Thyroid gland (tissue), 4 donors: ENCODE measurements around the gene EFNA3. TPM values are rescaled to one million over a fixed set of nuclear protein-coding genes. Genes with fewer than 3 reads are reported as not detected.

Experiments
- DNase-seq, 2 donors: peaks; one replicate each; pipeline ENCODE4 v3.0.0-alpha.2; 2019
- H3K27ac ChIP-seq, 3 donors: fragments of 200-600 bp; sonication (generic); 1 replicate in 2 of 3; 2 replicates in 1 of 3; pipeline ENCODE4 v1.5.1; 2016 to 2019; ENCODE audit warnings: mild to moderate bottlenecking in 1 of 3, moderate library complexity in 1 of 3
- H3K27me3 ChIP-seq: fragments of 200-600 bp; sonication (generic); one replicate; pipeline ENCODE4 v1.5.1; 2019
- H3K36me3 ChIP-seq, 2 donors: fragments of 200-600 bp; sonication (generic); one replicate each; pipeline ENCODE4 v1.5.1; 2016 to 2019
- H3K4me1 ChIP-seq, 2 donors: fragments of 200-600 bp; sonication (generic); one replicate each; pipeline ENCODE4 v1.5.1; 2017 to 2019
- H3K4me3 ChIP-seq, 3 donors: fragments of 200-600 bp; sonication (generic); replicated peaks in 1 of 3; 1 replicate in 2 of 3; 2 replicates in 1 of 3; pipeline ENCODE4 v1.5.1; 2016; ENCODE audit warnings: mild to moderate bottlenecking in 1 of 3
- H3K9me3 ChIP-seq: fragments of 200-600 bp; sonication (generic); one replicate; pipeline ENCODE4 v1.5.1; 2017
- POLR2A ChIP-seq, 2 donors: fragments of 450-650 bp; IDR thresholded peaks; one replicate each; pipeline ENCODE4 v1.6.1; 2017; ENCODE audit warnings: antibody characterized with exemption in 2 of 2, mild to moderate bottlenecking in 2 of 2, moderate library complexity in 1 of 2
- WGBS, 2 donors: methylation state at CpG; one replicate each; pipeline ENCODE4 v1.1.5; 2017; 5-methylcytosine and 5-hydroxymethylcytosine counted together
- intact Hi-C: fragments of 100-400 bp; cut with DNase I; formaldehyde crosslinking; loops from one replicate; pipeline ENCODE4 v1.15.1; 2023
- total RNA-seq, 4 donors: library from RNA; depleted of rRNA; stranded (reverse); fragments of >200 nt; gene quantifications; one replicate each; pipeline ENCODE4 v1.2.3, GENCODE V29; 2016
- TF ChIP-seq, protein P1 (sequence below), 6 experiments: fragments of 200-600 bp in 3 of 6; fragments of 450-650 bp in 3 of 6; sonication (generic) in 3 of 6; IDR thresholded peaks; one replicate each; pipeline ENCODE4 v1.5.1; 2016 to 2019; ENCODE audit warnings: antibody characterized with exemption in 6 of 6, mild to moderate bottlenecking in 2 of 6, inconsistent platforms in 1 of 6, moderate library complexity in 1 of 6

Gene EFNA3
- total RNA-seq, 4 donors from 2014 or later, result 1.2 to 2.9 (median 2.0) TPM

DNA sequence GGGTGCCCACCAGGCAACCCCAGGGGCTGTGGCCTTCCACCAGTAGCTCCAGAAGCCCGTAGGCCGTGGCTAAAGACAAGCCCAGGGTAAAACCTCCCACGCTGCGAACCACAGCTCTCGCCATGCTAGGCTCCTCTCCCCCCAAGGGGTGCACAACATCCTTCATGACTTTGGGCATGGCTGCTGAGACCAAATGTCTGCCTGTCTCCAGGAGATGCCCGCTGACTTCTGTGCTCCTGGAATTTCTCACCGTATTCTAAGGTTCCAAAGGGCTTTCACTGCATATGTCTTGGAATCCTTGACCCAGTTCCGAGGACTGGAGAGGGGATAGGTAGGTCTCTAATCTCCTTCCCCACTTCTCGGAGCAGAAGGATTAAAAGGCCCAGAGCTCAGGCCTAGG is 45.1 kb upstream of the EFNA3 start, which contains the start of the genes DCST1 and DCST2:
TSS of gene DCST1 (plus strand) at position 301 of the 400 bp plus-strand sequence. CDS start 213 bp downstream, outside the sequence.
TSS of gene DCST2 (minus strand) at position 258 of the 400 bp plus-strand sequence. CDS start at position 178, 80 bp downstream.
- intact Hi-C loops, result no loop called here
- H3K4me1 ChIP-seq, result peaks cover 0 to 9% of the 10 kb centered on the region in 2 donors
- 93 to 95% methylated on average over 8 to 9 of the region's 9 CpGs for WGBS, 2 donors

DNA sequence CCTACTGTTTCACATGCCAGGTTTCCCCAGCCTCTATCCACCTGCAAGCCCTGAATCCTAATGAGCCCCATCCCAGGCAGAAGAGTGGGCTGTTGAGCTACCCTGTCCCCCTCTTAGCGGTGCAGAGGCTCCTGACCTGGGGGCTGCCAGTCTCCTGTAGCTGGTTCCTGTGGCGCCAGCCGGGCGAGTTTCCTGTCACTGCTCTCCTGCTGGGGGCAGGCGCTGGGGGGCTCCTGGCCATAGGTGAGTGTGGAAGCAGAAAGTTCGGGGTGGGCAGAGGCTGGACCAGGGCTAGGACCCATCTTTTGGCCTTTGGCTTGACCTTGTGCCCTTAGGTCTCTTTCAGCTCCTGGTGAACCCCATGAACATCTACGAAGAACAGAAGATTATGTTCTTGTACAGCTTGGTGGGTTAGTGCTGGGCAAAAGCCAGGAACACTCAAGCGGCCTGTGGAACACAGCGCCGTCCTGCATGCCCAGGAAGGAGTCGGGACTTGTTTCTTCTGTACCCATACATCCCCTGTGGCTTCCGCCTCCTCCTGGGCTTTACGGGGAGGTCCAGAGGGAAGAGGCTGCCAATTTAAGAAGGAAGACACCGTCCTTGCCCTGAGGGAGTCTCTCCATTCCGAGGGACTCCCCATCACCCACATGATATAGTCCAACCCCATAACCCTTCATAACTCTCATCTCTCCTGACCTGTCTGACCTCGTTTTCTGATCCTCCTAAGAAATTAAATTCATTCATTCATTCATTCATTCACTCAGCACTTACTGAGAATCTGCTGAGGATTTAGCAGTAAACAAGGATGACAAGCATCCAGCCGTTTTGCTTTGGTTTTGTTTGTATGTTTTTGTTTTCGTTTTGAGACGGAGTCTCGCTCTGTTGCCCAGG is 44.1 kb upstream of the EFNA3 start:
- TF ChIP-seq POLR2A (IDR thresholded peaks at IDR 0.05), result no peak
- TF ChIP-seq, protein P1, sequence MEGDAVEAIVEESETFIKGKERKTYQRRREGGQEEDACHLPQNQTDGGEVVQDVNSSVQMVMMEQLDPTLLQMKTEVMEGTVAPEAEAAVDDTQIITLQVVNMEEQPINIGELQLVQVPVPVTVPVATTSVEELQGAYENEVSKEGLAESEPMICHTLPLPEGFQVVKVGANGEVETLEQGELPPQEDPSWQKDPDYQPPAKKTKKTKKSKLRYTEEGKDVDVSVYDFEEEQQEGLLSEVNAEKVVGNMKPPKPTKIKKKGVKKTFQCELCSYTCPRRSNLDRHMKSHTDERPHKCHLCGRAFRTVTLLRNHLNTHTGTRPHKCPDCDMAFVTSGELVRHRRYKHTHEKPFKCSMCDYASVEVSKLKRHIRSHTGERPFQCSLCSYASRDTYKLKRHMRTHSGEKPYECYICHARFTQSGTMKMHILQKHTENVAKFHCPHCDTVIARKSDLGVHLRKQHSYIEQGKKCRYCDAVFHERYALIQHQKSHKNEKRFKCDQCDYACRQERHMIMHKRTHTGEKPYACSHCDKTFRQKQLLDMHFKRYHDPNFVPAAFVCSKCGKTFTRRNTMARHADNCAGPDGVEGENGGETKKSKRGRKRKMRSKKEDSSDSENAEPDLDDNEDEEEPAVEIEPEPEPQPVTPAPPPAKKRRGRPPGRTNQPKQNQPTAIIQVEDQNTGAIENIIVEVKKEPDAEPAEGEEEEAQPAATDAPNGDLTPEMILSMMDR (IDR thresholded peaks at IDR 0.05), result no peak
- 85 to 87% methylated on average over 15 to 17 of the region's 20 CpGs for WGBS, 2 donors
- H3K27me3 ChIP-seq, result no peaks in the 10 kb centered on the region

More for the DNA sequence above, 45.1 kb upstream of the EFNA3 start, which contains the start of the genes DCST1 and DCST2:
- Histone ChIP-seq H3K27ac (no peak within 1 kb of the TSS), H3K36me3 (no peaks in the 10 kb centered on the region), H3K27me3 (no peaks in the 10 kb centered on the region), H3K4me3 (no peak within 1 kb of the TSS), H3K9me3 (no peaks in the 10 kb centered on the region)
- TF ChIP-seq POLR2A (IDR thresholded peaks at IDR 0.05), result no peak
- TF ChIP-seq, protein P1 (IDR thresholded peaks at IDR 0.05), result no peak
- DNase-seq, result no peak

DNA sequence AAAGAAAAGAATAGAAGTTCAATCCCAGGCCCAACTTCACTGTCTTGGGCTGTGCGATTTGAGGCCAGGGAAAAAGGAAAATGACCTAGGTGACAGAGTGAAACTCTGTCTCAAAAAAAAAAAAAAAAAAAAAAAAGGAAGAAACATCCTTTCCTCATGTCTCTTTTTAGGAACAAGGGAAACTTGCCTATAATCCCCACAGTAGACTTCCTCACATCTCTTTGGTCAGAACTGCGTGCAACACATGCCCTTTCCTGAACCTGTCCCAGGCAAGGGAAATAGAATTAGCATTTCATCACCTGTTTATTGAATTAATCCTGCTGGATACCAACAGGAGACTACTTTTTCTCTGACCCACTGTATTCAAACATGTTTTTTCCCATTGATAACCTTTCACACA is 42.7 kb upstream of the EFNA3 start:
- WGBS, 2 donors, result 89 to 91% methylated on average over 2 of the region's 2 CpGs
- Histone ChIP-seq H3K4me1 (peaks cover 0 to 18% of the 10 kb centered on the region in 2 donors), H3K27me3 (no peaks in the 10 kb centered on the region), H3K36me3 (no peaks in the 10 kb centered on the region), H3K27ac (no peak overlapping the region), H3K9me3 (no peaks in the 10 kb centered on the region), H3K4me3 (no peak overlapping the region)
- no peak for DNase-seq
- intact Hi-C loops, result no loop called here
- TF ChIP-seq POLR2A (IDR thresholded peaks at IDR 0.05), result no peak
- TF ChIP-seq, protein P1 (IDR thresholded peaks at IDR 0.05), result no peak

More for the DNA sequence above, 44.1 kb upstream of the EFNA3 start:
- Histone ChIP-seq H3K27ac (no peak overlapping the region), H3K36me3 (no peaks in the 10 kb centered on the region), H3K9me3 (no peaks in the 10 kb centered on the region), H3K4me3 (no peak overlapping the region), H3K4me1 (peaks cover 0 to 18% of the 10 kb centered on the region in 2 donors)
- DNase-seq, result no peak
- intact Hi-C loops, result no loop called here

DNA sequence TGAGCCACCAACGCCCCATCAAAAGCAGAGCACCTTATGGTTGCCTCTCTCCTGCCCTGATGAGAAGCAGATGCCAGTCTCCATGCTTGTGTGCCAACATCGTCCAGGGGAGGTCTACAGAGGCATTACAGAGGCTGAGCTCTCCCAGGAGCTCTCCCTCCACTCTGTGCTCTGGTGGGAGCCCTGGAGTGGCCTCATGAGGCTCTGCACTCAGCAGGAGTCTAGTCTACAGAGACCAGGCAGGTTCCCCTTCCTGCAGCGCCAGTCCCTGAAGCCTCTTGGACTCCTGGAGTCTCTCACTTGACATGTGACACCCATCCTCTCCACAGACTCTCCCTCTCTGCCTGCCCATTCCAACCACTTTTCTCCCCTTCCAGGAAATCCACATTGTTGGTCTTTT is 41.6 kb upstream of the EFNA3 start:
- Histone ChIP-seq H3K36me3 (no peaks in the 10 kb centered on the region), H3K9me3 (no peaks in the 10 kb centered on the region)

More for the DNA sequence above, 41.6 kb upstream of the EFNA3 start:
- Histone ChIP-seq H3K4me1 (peaks cover 0 to 18% of the 10 kb centered on the region in 2 donors), H3K27me3 (no peaks in the 10 kb centered on the region), H3K27ac (no peak overlapping the region), H3K4me3 (no peak overlapping the region)
- 86 to 90% methylated on average over 2 to 3 of the region's 3 CpGs for WGBS, 2 donors
- intact Hi-C loops, result no loop called here
- no peak for DNase-seq
- TF ChIP-seq POLR2A (IDR thresholded peaks at IDR 0.05), result no peak
- TF ChIP-seq, protein P1 (IDR thresholded peaks at IDR 0.05), result no peak
